Effector CD4-positive, alpha-beta T cell (primary cell): Measurements from ENCODE around the gene PLEKHO1.
A peak's percentile ranks its signal among the peaks of the same experiment; 100 is the strongest.
"Not testable (repeated sequence)": the region's sequence is repeated elsewhere in the genome, so short reads cannot be mapped to it uniquely, and the experiment has no call there.

ENCODE experiments used
- DNase-seq: peaks from one replicate; pipeline ENCODE4 v3.0.0-alpha.2; 2020

Gene PLEKHO1

DNA sequence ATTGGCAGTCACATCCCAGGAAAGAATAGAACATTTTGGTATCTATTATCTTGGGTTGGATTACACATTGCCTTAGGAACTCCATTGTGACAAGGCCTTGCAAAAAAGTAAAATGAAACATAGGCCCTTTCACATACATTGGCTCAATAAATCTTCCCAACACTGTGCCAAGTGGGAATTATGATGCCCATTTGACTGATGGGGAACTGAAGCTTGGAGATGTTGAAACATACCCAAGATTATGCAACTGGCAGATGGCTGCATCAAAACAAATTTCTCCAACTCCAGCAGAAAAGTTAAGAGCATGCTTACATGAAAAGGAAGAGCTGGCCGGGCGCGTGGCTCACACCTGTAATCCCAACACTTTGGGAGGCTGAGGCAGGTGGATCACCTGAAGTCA lies 26.9 kb downstream of the PLEKHO1 start:
- DNase-seq = no peak

DNA sequence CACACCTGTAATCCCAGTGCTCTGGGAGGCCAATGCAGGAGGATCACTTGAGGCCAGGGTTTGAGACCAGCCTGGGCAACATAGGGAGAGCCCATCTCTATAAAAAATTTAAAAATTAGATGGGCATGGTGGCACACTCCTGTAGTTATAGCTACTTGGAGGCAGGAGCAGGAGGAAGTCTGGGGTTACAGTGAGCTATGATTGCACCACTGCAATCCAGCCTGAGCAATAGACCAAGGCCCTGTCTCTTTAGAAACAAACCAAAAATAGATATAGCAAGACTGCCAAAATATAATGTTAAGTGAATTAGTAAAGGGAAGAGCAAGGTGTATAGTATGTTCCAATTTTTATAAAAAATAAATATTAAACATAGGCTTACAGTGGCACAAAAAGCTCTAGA lies 28.8 kb downstream of the PLEKHO1 start:
- no peak for DNase-seq

DNA sequence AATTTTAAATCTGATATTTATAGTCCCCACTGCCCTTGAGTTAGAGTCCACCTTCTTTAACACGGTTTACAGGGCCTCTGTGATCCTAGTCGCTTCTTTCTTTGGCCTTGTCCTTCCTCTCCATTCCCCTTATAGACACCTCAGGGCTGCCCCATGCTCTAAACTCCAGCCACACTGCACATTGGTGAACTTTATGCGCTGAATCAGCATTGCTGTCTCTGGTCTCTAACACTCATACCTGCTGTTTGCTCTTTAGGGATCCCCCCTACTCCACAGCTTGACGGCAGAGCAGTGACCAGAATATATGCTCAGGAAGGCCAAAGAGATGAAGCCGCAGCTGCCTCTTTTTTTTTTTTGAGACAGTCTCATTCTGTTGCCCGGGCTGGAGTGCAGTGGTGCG lies 30.2 kb downstream of the PLEKHO1 start:
- DNase-seq = no peak

DNA sequence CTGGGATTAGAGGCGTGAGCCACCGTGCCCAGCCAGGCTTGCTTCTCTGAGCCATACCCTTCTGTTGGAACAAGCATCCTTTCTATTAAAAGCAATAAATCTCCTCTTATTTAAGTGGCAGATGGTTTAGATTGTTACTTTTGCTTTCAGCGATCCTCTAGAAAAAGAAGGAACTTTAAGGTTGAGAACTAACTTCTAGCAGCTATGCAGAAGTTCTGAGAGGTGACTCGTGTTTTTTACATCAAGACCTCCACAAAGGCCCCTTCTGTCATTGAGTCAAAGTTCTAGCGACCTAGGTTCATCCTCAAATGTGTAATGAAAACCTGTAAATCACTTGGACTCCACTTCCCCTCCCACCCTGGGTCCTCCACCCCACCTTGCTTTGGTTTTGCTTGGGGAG lies 30.8 kb downstream of the PLEKHO1 start:
- no peak for DNase-seq

DNA sequence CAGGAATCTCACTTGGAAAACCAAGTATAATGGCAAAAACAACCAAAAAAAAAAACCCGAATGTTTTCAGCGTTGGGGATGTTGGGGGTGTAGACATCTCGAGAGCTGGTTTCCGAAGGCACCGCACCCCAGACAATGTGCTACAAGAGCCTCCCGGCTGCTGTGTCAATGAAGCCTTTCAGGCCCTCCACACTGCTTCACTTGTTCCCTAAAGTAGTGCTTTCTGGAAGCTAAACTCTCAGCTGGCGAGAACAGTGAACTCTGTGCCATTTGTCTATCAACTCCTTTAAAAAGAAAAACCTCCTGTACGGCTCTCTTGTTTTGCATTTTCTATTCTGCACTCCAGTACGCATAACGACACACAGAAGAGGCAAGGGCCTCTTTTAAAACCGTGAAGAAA lies 32.5 kb downstream of the PLEKHO1 start:
- no peak for DNase-seq

DNA sequence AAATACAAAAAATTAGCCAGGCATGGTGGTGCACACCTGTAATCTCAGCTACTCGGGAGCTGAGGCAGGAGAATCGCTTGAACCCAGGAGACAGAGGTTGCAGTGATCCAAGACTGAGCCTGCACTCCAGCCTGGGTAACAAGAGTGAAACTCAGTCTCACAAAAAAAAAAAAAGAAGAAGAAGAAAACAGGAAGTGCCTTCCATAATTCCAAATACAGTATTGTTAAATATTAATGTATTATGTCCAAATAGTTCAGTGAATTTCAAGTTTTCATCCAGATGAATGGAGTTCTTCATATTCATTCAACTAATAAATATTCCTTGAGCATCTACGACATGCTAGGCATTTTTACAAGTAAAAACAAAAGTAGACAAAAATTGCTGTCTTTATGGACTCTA lies 33.3 kb downstream of the PLEKHO1 start:
- no peak for DNase-seq

DNA sequence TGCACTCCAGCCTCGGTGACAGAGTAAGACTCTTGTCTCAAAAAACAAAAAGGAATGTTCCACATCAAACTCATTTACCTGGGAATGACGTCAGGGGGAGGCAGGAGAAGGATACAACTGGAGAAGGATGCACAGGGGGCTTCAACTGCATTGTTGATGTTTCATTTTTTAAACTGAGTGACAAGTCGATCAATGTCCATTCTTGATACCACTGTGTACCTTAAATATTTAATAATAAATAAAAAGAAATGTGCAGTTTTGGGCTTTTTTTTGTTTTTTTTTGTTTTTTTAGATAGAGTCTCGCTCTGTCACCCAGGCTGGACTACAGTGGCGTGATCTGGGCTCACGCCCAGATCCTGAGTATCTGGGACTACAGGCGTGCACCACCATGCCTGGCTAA lies 35.8 kb downstream of the PLEKHO1 start:
- no peak for DNase-seq

DNA sequence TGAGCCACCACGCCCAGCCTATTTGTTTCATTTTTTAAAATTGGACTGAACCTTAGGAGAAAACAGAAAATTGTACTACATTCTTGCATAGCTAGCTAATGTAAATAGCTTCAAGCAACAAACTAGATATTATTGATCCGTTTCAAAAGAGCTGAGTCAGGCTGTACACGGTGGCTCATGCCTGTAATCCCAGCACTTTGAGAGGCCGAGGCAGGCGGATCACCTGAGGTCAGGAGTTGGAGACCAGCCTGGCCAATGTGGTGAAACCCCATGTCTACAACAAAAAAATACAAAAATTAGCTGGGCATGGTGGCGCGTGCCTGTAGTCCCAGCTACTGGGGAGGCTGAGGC lies 36.7 kb downstream of the PLEKHO1 start:
- not testable (repeated sequence) for DNase-seq

DNA sequence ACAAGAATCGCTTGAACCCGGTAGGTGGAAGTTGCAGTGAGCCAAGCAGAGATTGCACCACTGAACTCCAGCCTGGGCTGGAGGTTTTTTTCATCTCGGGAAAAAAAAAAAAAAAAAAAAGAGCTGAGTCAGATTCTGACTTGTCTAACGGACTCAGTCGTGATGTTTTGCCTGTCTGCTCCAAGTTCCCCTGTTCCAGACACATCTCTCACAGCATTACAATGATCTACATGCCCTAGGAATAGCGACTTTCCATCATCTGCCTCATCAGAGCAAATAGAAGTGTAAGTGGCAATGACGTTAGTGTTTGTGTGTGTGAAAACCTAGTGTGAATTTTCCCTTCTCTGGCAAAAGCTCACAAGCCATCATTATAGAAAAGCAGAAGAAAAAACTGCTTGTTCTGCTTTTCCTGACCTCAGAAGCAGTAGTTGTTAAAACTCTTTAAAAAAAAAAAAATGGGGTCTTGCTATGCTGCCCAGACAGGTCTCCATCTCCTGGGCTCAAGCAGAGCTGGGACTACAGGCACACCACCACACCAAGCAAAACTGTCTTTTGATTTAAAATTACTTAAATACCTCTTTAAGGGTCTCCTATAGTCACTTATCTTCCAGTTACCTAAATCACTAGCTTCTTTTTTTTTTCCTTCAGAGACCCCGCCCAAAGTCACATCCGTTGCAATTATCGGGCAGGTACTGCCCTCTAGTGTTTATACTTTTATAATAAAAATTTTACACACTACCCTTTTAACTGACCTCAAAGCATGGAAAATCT lies 37.3 kb downstream of the PLEKHO1 start:
- DNase-seq = peak; percentile 10

DNA sequence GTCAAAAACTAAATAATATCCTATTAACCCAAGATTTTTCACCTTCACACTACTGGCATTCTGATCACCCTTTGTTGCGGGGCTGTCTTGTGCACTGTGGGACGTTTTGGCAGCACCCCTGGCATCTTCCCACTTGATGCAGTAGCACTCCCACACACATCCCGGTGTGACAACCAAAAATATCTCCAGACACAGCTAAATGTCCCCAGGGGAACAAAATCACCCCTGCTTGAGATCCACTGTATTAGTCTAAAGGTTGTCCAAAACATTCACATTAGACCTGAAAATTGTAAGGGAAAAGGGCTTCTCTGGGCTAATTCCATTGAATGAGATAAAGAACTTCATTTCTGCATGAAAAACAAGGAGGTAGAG lies 37.8 kb downstream of the PLEKHO1 start:
- DNase-seq = no peak

DNA sequence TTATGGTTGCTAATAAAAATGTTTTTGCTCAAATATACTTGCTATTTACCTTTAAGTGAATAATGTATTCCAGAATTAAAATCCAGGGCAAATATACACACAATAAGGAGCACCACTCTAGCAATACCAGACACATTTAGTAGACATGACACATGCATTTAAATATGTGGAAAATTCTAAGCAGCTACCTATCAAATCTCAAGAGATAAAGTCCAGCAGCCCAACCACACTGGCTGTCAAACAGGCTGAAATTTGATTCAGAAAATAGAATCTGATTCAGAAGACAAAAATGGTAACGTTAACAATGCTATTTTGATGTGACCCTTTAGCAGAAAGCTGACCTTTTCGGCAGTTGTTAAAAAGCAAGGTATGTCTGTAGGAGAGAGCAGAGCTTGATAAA lies 42.3 kb downstream of the PLEKHO1 start:
- no peak for DNase-seq

DNA sequence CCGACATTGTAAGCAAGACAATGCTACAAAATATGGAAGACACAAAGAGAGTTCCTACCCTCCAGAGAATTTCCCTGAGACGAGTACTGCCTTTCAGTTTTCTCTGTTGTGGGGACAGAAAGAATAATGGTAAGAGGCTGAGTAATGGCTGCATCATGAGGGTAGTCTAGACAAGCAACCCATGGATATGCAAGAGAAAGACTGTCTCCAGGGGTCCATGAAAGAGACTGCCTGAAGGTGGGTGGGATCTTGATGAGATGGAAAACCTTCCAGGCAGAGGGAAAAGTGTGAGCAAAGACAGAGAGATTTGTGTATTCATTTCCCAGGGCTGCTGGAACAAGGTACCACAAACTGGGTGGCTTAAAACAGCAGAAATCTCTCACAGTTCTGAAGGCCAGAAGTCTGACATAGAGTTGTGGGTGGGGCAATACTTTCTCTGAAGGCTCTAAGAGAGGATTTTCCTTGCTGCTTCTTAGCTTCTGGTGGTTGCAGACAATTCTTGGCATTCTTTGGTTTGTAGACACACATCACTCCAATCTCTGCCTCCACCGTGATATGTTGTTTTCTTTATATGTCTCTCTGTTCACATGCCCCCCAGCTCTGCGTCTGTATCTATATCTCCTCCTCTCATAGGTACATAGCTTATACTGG lies 44.8 kb downstream of the PLEKHO1 start:
- DNase-seq = no peak

DNA sequence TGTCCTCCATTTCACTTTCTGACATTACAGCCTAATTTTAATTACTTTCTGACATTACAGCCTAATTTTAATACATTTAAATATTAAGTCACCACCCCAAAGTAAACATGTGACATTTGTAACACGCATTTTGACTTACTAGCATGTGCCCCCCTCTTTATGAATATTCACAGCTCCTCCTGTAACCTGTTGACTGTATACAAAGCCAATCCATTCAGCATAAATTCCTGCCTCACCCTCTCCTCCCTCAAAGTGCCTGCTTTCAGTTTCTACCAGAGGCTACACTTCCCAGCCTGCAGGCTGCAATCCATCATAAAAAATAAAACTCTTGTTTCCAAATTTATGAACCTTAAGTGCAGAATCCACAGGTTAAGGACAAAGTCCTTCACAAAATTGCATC lies 46.7 kb downstream of the PLEKHO1 start:
- DNase-seq = no peak

DNA sequence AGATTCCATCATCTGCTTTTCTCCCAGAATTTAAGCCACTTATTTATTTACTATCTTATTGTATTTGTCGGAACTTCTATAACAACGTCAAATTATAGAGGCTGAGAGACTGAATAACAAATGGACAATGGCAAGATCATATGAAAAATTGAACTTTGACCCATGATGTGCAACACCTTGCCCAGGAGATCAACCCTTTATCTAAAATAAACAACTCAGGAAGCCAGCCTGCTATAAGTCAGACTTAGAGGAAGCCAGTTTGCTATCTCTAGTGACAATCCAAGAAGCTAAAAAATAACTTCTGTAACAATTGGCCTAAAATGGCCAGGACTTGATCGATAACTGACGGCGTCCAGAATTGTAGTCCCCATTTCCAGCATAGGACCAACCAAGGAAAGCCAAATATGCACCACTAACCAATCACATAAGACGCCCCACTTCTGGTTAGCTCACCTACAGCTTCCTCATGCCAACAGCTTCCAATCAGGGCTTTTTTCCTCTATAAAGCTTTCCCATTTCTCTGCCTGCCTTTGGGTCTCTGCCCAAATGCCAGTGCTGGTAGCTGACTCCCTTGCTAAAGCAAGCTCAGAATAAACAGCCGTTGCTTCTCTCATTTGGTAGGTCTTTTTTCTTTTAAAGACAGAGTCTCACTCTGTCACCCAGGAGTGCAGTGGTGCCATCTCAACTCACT lies 57.7 kb downstream of the PLEKHO1 start:
- no peak for DNase-seq

DNA sequence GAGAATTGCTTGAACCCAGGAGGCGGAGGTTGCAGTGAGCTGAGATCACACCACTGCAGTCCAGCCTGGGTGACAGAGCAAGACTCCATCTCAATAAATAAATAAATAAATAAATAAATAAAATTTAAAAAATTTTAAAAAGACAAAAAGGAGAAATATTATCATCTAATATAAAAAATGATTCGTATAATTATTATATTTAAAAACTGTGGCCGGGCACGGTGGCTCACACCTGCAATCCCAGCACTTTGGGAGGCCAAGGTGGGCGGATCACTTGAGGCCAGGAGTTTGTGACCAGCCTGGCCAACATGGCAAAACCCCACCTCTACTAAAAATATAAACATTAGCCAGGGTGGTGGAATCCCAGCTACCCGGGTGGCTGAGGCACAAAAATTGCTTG lies 58.7 kb downstream of the PLEKHO1 start:
- DNase-seq = not testable (repeated sequence)
